HG03460 (cell line): ENCODE data around the gene HOXC12.

Experiments used
- ATAC-seq: cut with Tn5 transposase; IDR thresholded peaks from one replicate; pipeline ENCODE4 v1.9.1; 2021; ENCODE audit not compliant: unreplicated experiment

Gene HOXC12

DNA sequence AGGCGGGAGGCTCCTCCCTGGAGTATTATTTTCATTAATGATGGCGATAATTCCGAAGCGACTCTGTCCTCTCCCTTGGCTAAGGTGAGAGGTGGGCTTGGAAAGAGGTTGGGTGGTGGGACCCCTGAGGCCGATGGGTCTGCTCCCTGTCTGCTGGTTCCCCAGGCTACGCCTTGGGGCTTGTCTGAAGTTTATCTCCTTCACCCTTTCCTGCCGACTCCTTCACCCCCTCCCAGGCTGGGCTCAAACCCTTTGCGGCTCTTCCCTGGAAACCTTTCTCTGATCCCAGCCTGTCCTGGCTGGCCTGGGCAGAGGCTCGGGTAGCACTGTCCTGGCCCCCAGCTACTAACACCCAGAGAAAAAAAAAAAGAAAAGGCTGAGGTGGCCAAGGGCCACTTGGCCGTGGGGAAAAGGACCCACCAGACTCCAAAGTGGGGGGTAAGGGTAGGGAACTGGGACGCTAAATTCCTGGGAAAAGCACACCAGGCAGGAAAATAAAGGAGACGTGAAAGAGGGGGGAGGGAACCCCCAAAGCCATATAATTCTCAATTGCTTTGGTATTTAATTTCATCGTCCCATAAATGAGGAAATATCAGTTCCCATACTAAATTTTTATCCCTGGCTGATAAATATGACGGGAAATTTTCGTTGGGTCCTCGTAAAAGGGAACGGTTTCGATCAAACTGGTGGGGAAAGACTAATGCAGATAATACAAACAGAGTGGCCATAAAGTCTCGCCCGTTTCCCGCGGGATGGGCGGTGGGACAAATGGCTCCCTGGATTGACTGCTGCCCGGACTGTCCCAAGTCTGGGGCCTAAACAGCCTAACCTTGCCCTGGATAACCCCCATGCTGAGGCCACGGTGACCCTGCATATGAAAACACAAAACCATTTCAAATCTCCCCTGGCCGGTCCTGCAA lies 28.2 kb downstream of the HOXC12 start:
- no peak for ATAC-seq

DNA sequence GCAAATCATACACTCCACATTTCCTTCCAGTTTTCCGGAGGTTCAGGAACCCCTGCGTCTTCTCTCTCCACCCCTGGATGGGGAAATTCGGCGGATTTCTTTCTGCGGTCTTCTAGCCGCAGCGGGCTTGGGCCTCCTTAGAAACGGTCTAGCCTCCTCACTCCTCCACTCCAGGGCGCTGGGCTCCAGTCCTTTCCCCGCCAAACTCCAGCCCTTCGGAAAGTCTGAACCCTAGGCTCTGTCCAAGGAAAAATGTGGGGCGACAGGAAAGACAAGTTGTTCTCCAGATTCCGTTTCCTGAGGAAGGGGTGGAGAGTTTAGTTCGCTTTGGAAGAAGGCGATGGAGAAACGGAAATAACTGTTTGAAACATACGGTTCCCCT lies 28.9 kb downstream of the HOXC12 start:
- ATAC-seq: no peak

DNA sequence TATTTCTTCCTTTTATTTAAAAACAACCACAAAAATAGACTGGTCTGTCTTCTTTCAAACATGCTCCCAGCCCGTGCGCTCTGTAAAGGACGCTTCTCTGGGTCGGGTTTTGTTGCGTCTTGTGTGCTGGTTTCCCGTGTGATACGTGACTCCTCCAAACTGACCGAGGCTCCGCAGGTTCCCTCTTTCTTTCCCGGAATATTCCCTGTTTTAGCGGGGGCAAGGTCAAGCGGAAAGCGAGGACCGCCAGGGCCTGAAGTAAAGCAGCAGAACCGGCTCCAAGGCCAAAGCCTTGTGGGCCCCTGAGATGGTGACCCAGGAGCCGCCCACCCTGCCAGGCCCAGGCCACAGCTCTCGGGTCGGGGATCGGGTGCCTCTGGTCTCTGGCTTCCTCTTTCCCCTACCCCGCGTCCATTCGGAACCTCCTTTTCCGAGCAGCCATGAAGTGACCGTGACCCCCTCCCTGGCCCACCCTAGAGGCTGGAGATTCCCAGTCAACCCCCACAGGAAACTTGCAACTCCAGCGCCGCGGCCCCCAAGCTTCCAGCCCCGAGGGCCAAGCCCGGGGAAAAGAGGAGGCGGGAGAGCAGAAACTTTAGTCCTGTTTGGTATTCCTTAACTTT lies 29.4 kb downstream of the HOXC12 start:
- ATAC-seq: no peak

DNA sequence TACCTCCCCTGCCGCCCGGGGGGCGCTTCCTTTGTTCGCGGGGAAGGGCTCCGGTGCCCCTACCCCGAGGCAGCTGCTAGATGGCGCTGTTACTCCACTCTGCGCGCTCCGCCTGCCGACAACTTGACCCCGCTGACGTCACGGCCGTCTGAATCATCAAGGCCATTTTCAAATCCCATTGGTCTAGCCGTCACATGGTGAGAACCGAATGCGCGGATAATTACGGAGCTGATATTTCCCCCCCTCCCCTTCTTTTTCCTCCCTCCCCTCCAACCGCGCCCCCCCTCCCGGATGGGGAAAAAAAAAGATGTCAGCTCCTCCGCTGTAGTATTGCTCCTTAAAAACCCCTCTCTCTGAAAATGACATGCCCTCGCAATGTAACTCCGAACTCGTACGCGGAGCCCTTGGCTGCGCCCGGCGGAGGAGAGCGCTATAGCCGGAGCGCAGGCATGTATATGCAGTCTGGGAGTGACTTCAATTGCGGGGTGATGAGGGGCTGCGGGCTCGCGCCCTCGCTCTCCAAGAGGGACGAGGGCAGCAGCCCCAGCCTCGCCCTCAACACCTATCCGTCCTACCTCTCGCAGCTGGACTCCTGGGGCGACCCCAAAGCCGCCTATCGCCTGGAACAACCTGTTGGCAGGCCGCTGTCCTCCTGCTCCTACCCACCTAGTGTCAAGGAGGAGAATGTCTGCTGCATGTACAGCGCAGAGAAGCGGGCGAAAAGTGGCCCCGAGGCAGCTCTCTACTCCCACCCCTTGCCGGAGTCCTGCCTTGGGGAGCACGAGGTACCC lies 30.4 kb downstream of the HOXC12 start, which contains the start of gene HOXC10:
TSS of gene HOXC10 (plus strand) at position 246 of the 791 bp plus-strand sequence. CDS start at position 360, 114 bp downstream.
- ATAC-seq: no peak

DNA sequence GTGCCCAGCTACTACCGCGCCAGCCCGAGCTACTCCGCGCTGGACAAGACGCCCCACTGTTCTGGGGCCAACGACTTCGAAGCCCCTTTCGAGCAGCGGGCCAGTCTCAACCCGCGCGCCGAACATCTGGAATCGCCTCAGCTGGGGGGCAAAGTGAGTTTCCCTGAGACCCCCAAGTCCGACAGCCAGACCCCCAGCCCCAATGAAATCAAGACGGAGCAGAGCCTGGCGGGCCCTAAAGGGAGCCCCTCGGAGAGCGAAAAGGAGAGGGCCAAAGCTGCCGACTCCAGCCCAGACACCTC lies 30.9 kb downstream of the HOXC12 start:
- no peak for ATAC-seq

DNA sequence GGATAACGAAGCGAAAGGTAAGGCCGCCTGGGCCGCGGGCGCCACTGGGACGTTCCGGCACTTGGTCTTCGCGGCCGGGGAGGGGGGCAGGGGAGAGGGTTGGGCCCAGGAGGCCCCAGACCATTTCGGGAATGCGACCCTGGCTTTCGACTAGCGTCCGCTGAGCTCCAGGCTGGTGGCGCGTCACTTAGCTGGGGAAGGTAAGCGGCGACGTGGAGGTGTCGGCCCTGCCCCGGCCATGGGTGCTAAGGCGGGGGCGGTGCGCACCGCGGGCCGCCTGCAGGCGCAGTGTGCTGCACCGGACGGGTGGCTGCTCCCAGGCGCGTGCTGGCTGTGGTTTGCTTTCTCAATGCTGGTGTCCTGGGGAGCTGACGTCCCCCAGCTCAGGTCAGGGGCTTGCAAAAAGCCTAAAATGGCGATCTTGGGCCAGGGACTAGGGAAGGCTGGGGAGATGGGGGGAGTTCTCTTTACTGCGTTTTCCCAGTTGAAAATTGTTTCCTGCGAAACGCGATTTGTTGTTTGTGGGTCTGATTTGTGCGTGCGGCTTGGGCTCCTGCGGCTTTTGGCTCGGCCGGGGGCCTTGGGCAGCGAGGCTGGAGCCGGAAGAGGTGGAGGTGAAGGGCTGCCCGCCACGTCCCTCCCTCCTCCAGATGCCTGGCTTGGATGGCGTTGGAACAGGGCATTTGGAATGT lies 31.4 kb downstream of the HOXC12 start:
- ATAC-seq: no peak

DNA sequence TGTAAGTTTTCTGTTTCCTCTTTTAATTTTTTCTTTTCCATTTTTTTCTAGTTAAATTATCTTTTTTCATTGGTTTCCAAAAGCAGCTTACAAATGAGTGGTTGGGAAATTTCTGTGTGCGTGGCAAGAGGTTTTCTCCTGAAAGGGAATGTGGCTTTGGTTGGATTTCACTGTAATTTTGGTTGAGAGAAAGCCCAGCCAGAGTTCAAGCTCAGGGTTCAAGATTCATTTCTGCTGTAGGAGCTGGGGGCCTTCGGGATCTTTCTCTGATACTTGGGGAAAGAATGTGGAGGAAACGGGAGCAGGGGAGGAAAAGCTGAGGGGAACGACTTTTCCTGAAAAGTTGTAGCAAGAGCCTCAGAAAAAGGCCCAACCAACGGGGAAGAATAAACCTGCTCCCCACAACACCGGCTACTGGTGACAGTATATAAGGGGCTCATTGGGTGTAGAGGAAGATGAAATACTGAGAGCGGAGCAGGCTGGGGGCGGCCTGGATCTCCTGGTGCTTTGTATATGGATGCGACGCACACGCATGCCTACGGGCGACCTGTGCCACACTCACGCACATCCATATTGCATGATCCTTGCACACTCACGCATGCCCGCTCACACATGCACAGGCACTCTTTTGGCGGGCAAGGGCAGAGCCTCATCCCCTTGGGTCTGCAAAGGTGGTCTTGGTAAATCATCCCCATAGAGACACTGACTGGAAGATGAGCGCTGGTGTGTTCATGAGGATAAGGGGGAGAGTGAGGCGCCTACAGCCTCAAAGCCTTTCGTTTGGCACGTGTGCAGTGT lies 32.2 kb downstream of the HOXC12 start:
- ATAC-seq: no peak

DNA sequence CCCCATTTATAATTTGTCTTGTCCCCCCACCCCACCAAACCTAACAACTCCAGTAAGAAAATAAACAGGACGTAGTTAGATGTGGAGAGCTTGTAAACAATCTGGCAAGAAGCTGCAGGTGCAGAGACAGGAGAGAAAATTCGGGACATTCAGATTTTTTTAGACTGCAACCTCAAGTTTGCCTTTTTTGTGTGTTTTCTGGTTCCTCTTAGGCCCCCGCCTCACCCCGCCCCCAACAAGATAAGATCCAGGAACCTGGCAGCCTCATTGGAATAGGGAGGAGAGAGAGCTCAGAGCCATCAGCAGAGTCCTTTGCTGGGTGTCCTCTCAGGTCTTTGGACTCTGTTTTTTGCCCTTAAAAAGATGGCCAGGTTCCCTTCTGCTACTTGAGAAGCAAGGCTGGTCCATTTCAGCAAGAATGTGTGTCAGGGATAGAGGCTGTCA lies 33.1 kb downstream of the HOXC12 start:
- ATAC-seq: no peak

DNA sequence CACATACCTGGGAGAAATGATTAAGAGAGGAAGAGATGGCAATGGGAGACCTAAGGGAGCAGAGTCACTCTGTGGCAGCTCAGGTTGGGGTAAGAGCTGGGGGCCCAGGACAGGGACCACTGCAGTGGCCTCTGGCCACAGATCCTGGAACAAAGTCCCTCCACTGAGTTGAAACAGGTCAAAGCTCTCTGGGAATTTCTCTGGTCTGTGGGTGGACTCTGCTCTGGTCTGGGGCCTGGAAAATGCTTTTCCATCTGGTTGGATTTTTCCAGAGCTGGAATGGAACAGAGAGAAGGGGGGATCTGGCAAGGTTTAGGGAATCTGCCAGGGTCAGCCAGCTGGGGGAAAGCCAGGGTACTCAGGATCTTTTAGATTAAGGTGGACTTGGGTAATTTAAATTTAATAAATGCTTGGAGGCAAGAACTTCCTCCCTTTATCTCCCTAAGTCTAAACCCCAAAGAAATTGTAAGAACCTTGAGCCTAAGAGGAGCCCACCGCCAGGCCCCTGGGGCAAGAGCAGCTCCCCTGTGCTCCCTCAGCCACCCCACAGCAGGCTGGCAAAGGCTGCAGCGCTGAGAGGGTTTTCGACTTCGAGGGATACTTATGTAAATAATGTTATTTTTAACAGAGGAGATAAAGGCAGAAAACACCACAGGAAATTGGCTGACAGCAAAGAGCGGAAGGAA lies 34.0 kb downstream of the HOXC12 start:
- ATAC-seq: no peak

DNA sequence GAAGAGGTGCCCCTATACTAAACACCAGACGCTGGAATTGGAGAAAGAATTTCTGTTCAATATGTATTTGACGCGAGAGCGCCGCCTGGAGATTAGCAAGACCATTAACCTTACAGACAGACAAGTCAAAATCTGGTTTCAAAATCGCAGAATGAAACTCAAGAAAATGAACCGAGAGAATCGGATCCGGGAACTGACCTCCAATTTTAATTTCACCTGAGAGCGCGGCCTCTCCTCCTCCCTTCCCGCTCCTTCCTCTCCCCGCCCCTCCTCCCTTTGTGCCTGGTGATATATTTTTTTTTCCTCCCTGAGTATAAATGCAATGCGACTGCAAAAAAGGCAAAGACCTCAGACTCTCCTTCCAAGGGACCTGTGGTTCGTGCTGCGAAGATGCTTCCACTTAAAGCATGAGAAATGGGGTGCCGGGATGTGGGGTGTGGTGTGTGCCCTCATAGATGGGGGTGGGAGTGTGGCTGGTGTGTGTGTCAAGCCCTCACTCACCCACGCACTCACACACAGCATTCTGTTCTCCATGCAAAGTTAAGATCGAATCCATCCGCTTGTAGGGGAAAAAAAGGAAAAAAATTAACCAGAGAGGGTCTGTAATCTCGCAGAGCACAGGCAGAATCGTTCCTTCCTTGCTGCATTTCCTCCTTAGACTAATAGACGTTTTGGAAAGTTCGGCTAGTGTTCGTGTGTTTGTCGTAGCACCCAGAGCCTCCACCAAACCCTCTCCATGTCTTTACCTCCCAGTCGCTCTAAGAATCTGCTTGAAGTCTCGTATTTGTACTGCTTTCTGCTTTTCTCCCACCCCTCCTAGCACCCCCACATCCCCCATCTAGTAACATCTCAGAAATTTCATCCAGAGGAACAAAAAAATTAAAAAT lies 34.8 kb downstream of the HOXC12 start:
- no peak for ATAC-seq

DNA sequence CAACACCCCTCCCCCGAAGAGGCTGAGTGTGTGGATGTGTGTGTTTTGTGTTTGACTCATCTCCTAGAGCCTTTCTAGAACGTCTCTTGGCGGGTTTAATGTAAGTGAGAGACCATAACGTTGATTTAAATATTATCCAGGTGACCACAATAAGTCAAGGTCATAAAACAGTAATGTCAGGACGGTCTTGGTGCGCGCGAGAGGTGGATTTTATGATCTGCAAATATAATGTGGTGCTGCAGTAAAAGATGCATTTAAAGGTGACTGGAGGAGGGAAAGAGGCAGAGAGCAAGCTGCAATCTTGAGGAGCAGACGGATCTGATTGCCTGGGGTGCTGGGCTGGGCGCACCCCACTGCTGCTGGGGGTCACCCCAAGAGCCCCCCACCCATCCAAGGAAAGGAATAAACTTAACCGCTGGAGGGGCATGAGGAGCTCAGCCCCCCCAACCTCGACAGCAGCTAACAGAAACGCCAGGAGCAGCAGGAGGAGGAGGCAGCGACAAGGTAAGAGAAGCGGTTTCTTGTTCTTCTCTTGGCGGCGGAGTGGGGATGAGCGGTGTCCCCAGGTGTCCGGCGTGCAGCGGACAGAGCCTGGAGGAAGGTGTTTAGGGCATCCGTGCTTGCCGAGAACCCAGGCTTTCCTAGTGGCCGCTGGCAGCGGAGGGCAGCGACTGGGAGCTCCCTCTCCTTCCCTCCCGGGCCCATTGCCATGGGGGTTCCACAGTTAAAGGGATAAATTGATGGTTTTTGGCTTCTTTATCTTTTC lies 35.8 kb downstream of the HOXC12 start:
- no peak for ATAC-seq

DNA sequence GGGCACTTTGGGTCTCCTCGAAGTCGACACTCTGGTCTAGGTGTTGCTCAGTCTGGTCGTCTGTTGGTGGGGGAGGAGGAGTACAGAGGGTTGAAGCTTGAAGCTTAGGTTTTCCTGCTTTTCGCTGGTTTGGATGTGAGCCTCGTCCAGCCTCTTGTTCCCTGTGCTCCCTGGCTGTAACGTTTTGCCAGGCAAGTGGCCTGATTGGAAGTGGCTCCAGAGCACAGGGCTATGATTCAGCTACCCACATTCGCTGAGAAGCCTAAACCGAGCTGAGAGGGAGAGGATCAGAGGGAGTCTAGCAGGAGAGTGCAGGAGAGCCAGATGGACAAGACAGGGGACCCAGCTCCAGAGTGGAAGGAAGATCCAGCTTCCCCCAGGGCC lies 36.4 kb downstream of the HOXC12 start:
- no peak for ATAC-seq

DNA sequence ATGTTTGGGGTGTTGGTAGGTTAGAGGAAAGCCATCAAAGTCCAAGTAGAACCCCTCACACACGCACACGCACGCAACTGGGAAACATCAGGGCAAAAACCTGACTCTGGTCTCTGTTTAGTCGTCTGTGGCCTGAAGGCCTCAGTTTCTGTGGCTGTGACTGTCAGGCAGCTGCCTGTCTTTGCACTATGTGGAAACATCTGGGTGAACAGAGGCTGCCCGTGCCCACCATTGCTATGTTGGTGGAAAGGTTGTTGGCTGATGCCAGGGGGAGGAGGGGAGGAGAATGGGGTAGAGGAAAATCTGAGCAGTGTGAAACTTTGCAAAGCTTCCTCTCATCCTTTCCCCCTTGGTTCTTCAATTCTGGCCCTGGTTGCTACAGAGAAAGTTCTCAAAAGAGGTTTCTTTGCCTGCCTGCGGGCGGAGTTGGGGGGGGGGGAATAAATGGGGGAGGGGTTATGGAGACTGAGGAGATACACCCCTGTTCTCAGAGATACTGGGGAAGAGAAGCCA lies 37.7 kb downstream of the HOXC12 start:
- ATAC-seq: no peak

DNA sequence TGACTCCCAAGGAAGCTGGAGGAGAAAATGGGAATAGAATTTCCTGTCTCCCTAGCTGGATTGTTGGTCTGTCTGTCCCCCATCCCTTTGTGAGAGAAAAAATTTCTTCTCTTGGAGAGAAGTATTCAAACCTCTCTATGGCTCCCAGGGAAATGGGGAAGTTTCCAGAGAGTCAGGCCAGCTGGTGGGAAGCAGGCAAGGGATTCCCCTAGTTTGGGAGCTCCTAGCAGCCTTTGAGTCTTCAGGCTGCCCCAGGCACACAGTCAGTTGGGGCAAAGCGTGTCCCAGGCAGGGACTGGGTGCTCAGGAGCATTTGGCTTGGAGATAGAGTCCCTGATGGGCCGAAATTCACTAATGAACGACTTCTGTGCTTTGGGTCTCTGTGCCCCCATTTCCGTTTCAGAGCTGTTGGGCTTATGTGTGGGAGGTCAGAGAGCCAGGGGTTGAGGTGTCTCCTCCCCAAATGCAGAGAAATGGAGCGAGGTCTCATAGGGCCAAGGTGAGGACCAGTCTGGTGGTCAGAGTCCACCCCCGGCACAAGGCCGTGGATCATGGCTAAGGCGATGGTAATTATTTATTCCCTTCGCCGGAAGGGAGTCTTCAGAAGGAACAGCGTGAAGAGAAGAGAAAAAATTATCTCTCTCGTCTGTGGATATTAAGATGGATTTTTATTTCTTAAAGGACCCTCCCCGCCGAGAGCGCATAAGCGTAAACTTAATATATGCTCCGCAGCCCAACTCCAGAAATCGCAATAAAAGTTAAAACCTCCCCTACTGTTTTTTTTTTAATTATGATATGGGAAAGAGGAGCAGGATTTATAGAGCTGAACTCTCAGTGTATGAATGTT lies 38.7 kb downstream of the HOXC12 start:
- ATAC-seq: no peak

DNA sequence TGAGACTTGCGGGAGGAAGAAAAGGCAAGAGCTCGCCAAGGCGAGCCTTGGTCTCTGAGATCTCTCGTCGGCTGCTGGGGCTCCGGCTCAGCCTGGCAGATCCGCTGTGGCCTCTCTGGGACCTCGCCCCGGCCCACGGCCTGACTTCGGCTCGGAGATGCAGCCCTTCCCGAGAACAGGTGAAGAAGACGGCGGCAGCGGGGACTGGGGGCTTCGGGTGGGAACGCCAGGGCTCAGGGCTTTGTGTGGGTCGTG lies 39.2 kb downstream of the HOXC12 start:
- no peak for ATAC-seq

DNA sequence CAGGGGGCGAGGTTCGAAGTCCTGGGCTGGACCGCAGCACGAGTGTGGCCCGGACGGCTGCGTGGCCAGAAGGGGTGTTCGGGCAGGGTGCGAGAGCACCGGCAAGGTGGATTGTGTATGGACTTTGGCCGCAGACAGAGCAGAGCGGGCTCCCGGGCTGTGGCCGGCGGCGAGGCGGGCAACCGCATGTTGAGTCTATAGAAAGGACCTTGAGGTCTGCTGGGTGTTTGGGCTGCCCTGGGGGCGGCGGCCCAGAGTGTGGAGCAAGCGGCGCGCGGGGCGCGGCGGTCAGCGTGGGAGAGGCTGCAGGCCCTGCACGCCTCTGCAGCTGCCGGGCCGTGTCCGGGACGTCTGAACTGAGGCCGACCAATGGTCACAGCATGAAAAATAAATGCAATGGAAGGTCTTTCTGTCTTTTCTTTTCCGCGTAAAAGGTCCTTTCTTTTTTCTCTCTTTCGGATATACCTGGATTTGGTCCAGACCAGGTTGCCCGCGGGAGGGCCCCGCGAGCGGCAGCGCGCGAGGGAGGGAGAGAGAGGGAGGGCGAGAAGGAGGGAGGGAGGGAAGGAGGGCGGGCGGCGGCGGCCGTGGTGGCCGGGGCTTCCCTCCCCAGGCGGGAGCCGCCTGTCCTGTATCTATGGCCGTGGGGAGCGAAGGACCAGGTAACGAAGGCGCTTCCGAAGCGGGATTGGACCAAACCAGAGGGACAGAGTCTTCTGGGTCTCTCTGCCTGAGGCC lies 39.7 kb downstream of the HOXC12 start:
- ATAC-seq: no peak

DNA sequence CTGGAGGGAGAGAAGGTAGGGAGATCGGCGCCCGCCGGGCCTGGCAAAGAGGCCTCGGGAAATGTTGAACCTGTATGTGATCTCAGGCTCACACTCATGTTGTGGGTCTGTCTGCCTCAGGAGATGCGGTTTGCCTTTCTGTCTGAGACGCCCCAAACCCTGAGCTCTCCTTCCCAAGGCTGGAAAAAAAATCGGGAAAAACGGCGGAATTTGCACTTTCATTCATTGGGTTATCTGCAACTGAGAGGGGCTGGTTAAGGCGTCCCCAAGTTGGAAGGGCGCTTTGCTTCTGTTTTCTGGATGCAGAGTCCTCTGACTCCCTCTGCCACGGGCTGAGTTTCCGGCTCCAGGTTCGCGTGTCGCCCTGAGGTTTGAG lies 40.3 kb downstream of the HOXC12 start:
- ATAC-seq: no peak
